IPS-20b (cell line): ENCODE measurements around the gene HPSE2.

Experiments used
- H3K27ac ChIP-seq: one replicate; pipeline ENCODE4 v1.5.1; 2013; ENCODE audit warnings: low read length
- H3K27me3 ChIP-seq: 2 replicates; pipeline ENCODE4 v1.6.1; 2013; ENCODE audit warnings: mild to moderate bottlenecking, low read length, inconsistent platforms; ENCODE audit not compliant: insufficient read depth
- H3K36me3 ChIP-seq: 2 replicates; pipeline ENCODE4 v1.6.1; 2013; ENCODE audit warnings: low read depth, mild to moderate bottlenecking, inconsistent platforms, low read length, moderate library complexity; ENCODE audit not compliant: insufficient read depth
- H3K4me1 ChIP-seq: 2 replicates; pipeline ENCODE4 v1.6.1; 2013; ENCODE audit warnings: mild to moderate bottlenecking, control low read depth, inconsistent platforms, low read length, moderate library complexity; ENCODE audit not compliant: insufficient read depth
- H3K4me3 ChIP-seq: 2 replicates; pipeline ENCODE4 v1.5.1; 2013; ENCODE audit warnings: mild to moderate bottlenecking, low read length, inconsistent platforms
- H3K9ac ChIP-seq: 2 replicates; pipeline ENCODE4 v1.6.1; 2013; ENCODE audit warnings: low read depth, mild to moderate bottlenecking, inconsistent platforms, low read length, moderate library complexity
- H3K9me3 ChIP-seq: 2 replicates; pipeline ENCODE4 v1.6.1; 2013; ENCODE audit warnings: mild to moderate bottlenecking, low read depth, low read length, inconsistent platforms; ENCODE audit not compliant: insufficient read depth

The HPSE2 gene

GRCh38 chr10:98418665-98419468, 816.8 kb downstream of the HPSE2 start:
- Histone ChIP-seq H3K4me1 (peaks cover 11% of the 10 kb centered on the region), H3K36me3 (no peaks in the 10 kb centered on the region; the same call in 1 of the 2 replicates), H3K27me3 (no peaks in the 10 kb centered on the region), H3K9ac (no peak overlapping the region), H3K27ac (no peak overlapping the region), H3K9me3 (no peaks in the 10 kb centered on the region), H3K4me3 (no peak overlapping the region)

GRCh38 chr10:98417973-98418664, 817.5 kb downstream of the HPSE2 start:
- Histone ChIP-seq H3K27me3 (no peaks in the 10 kb centered on the region), H3K36me3 (no peaks in the 10 kb centered on the region; the same call in 1 of the 2 replicates), H3K4me3 (no peak overlapping the region), H3K4me1 (peaks cover 11% of the 10 kb centered on the region), H3K9me3 (no peaks in the 10 kb centered on the region), H3K9ac (no peak overlapping the region), H3K27ac (no peak overlapping the region)

GRCh38 chr10:98417481-98417959, 818.1 kb downstream of the HPSE2 start:
- Histone ChIP-seq H3K9me3 (no peaks in the 10 kb centered on the region), H3K4me1 (peaks cover 11% of the 10 kb centered on the region), H3K9ac (no peak overlapping the region), H3K27ac (no peak overlapping the region), H3K4me3 (no peak overlapping the region), H3K27me3 (no peaks in the 10 kb centered on the region), H3K36me3 (no peaks in the 10 kb centered on the region; the same call in 1 of the 2 replicates)

- Histone ChIP-seq H3K27me3 (no peaks in the 10 kb centered on the region), H3K36me3 (no peaks in the 10 kb centered on the region; the same call in 1 of the 2 replicates), H3K4me1 (peaks cover 11% of the 10 kb centered on the region), H3K9ac (no peak overlapping the region), H3K4me3 (no peak overlapping the region), H3K27ac (no peak overlapping the region), H3K9me3 (no peaks in the 10 kb centered on the region)
These were observed 818.9 kb downstream of the HPSE2 start for GRCh38 chr10:98416606-98417388.

- peaks cover 11% of the 10 kb centered on the region for H3K4me1 ChIP-seq
- H3K9ac ChIP-seq = peak overlapping the region; percentile 82; the same call in 1 of the 2 replicates
- no peaks in the 10 kb centered on the region for H3K27me3 ChIP-seq
- no peak overlapping the region for H3K4me3 ChIP-seq
- H3K36me3 ChIP-seq = no peaks in the 10 kb centered on the region; the same call in 1 of the 2 replicates
- H3K27ac ChIP-seq = no peak overlapping the region
- no peaks in the 10 kb centered on the region for H3K9me3 ChIP-seq
These were observed 819.9 kb downstream of the HPSE2 start for GRCh38 chr10:98415731-98416119.

- H3K9ac ChIP-seq = peak within 1 kb of the TSS; percentile 82
- H3K4me1 ChIP-seq = peaks cover 11% of the 10 kb centered on the region
- no peaks in the 10 kb centered on the region; the same call in 1 of the 2 replicates for H3K36me3 ChIP-seq
- peak within 1 kb of the TSS; percentile 72 for H3K4me3 ChIP-seq
- no peaks in the 10 kb centered on the region for H3K9me3 ChIP-seq
- H3K27ac ChIP-seq = peak within 1 kb of the TSS; percentile 52
- no peaks in the 10 kb centered on the region for H3K27me3 ChIP-seq
These were observed 820.5 kb downstream of the HPSE2 start, which contains the start of gene PYROXD2 for GRCh38 chr10:98414932-98415730. Gene PYROXD2, minus strand, starts transcription at chr10:98415182. Its CDS starts 47 bp downstream, at chr10:98415135.

- Histone ChIP-seq H3K4me1 (peaks cover 11% of the 10 kb centered on the region), H3K4me3 (peak overlapping the region; percentile 72), H3K27ac (peak overlapping the region; percentile 52), H3K9me3 (no peaks in the 10 kb centered on the region), H3K9ac (peak overlapping the region; percentile 82), H3K36me3 (no peaks in the 10 kb centered on the region; the same call in 1 of the 2 replicates), H3K27me3 (no peaks in the 10 kb centered on the region)
These were observed 821.1 kb downstream of the HPSE2 start for GRCh38 chr10:98414578-98414931.

- no peak overlapping the region for H3K4me3 ChIP-seq
- no peaks in the 10 kb centered on the region for H3K27me3 ChIP-seq
- no peak overlapping the region for H3K27ac ChIP-seq
These were observed 823.9 kb downstream of the HPSE2 start for GRCh38 chr10:98411768-98412167.

GRCh38 chr10:98411166-98411565, 824.5 kb downstream of the HPSE2 start:
- H3K4me3 ChIP-seq = no peak overlapping the region
- no peak overlapping the region for H3K9ac ChIP-seq
- H3K36me3 ChIP-seq = no peaks in the 10 kb centered on the region
- no peaks in the 10 kb centered on the region for H3K27me3 ChIP-seq
- no peaks in the 10 kb centered on the region for H3K9me3 ChIP-seq
- H3K4me1 ChIP-seq = peaks cover 11% of the 10 kb centered on the region
- no peak overlapping the region for H3K27ac ChIP-seq

More at GRCh38 chr10:98411768-98412167, 823.9 kb downstream of the HPSE2 start:
- peaks cover 11% of the 10 kb centered on the region for H3K4me1 ChIP-seq
- H3K9ac ChIP-seq = no peak overlapping the region
- H3K36me3 ChIP-seq = no peaks in the 10 kb centered on the region
- H3K9me3 ChIP-seq = no peaks in the 10 kb centered on the region

GRCh38 chr10:98410759-98411158, 824.9 kb downstream of the HPSE2 start:
- Histone ChIP-seq H3K27me3 (no peaks in the 10 kb centered on the region), H3K36me3 (no peaks in the 10 kb centered on the region), H3K27ac (no peak overlapping the region)

More at GRCh38 chr10:98410759-98411158, 824.9 kb downstream of the HPSE2 start:
- no peaks in the 10 kb centered on the region for H3K9me3 ChIP-seq
- H3K4me3 ChIP-seq = no peak overlapping the region
- H3K9ac ChIP-seq = no peak overlapping the region
- peaks cover 11% of the 10 kb centered on the region for H3K4me1 ChIP-seq
